B cell (primary cell): ENCODE data around the gene SLC1A5. TPM values are rescaled to one million over a fixed set of nuclear protein-coding genes. Genes with fewer than 3 reads are reported as not detected.

ENCODE experiments used
- ATAC-seq: fragments of 200-7000 bp; cut with Tn5 transposase; one replicate; pipeline ENCODE4 v1.10.0; 2021; ENCODE audit warnings: low read depth, mild to moderate bottlenecking, moderate number of reproducible peaks, moderate library complexity
- CTCF ChIA-PET: fragments of 350-600 bp; sonication (Branson Sonifier 250); formaldehyde crosslinking; loops from one replicate; lab custom pipeline; 2021; ENCODE audit warnings: antibody characterized with exemption, inconsistent platforms; lab: Charles Lee
- POLR2A ChIA-PET: fragments of 350-600 bp; sonication (Branson Sonifier 250); formaldehyde crosslinking; loops from one replicate; lab custom pipeline; 2021; ENCODE audit warnings: antibody characterized with exemption; lab: Charles Lee
- DNase-seq: peaks from one replicate; pipeline ENCODE4 v3.0.0; 2013
- H2AFZ ChIP-seq: 2 replicates; pipeline ENCODE4 v1.6.1; 2012; ENCODE audit warnings: mild to moderate bottlenecking, low read depth, low read length; ENCODE audit not compliant: insufficient read depth, poor library complexity, severe bottlenecking
- H3K27ac ChIP-seq, 2 donors: 1 replicate in 1 of 2; 2 replicates in 1 of 2; pipeline ENCODE4 v1.5.1; 2012 to 2013; ENCODE audit warnings: low read length in 2 of 2, mild to moderate bottlenecking in 2 of 2, moderate library complexity in 1 of 2
- H3K27me3 ChIP-seq, 4 experiments: fragments of 200-600 bp in 1 of 4; sonication (generic) in 1 of 4; replicated peaks in 1 of 4; 1 replicate in 2 of 4; 2 replicates in 2 of 4; pipeline versions ENCODE4 v1.6.1 to v1.7.0; 2013 to 2016; ENCODE audit warnings: low read length in 3 of 4, mild to moderate bottlenecking in 2 of 4, mixed read lengths in 1 of 4, moderate library complexity in 1 of 4; ENCODE audit not compliant: insufficient read depth in 4 of 4, control insufficient read depth in 3 of 4; ENCODE audit errors: control extremely low read depth in 1 of 4
- H3K36me3 ChIP-seq, 2 experiments: replicated peaks in 1 of 2; 1 replicate in 1 of 2; 2 replicates in 1 of 2; pipeline versions ENCODE4 v1.6.1 to v1.7.1; 2013; ENCODE audit warnings: low read length in 1 of 2; ENCODE audit not compliant: insufficient read depth in 2 of 2, control insufficient read depth in 1 of 2; ENCODE audit errors: control extremely low read depth in 1 of 2, extremely low read depth in 1 of 2
- H3K4me1 ChIP-seq, 2 donors: fragments of 200-600 bp in 1 of 2; sonication (generic) in 1 of 2; 1 replicate in 1 of 2; 2 replicates in 1 of 2; pipeline versions ENCODE4 v1.5.1 to v1.6.1; 2013 to 2017; ENCODE audit warnings: low read length in 2 of 2; ENCODE audit not compliant: control insufficient read depth in 2 of 2, insufficient read depth in 2 of 2
- H3K4me2 ChIP-seq: replicated peaks from 2 replicates; pipeline ENCODE3; 2012; ENCODE audit warnings: mild to moderate bottlenecking, low read depth, low read length; ENCODE audit not compliant: poor library complexity, severe bottlenecking
- H3K4me3 ChIP-seq, 5 experiments: fragments of 200-600 bp in 1 of 5; sonication (generic) in 1 of 5; 1 replicate in 3 of 5; 2 replicates in 2 of 5; pipeline versions ENCODE4 v1.5.1 to v1.7.0; 2011 to 2016; ENCODE audit warnings: low read length in 4 of 5, mild to moderate bottlenecking in 4 of 5, low read depth in 2 of 5, control low read depth in 1 of 5, moderate library complexity in 1 of 5; ENCODE audit not compliant: insufficient read depth in 1 of 5; ENCODE audit errors: control extremely low read depth in 1 of 5, extremely low read depth in 1 of 5
- H3K79me2 ChIP-seq: fragments of 200-600 bp; sonication (generic); one replicate; pipeline ENCODE4 v1.6.0; 2016; ENCODE audit warnings: low read length; ENCODE audit not compliant: control insufficient read depth, insufficient read depth
- H3K9ac ChIP-seq: fragments of 200-600 bp; sonication (generic); 2 replicates; pipeline ENCODE4 v1.6.1; 2017; ENCODE audit warnings: mild to moderate bottlenecking, low read length, moderate library complexity
- H3K9me3 ChIP-seq, 3 donors: one replicate each; pipeline versions ENCODE4 v1.6.1 to v1.7.1; 2013; ENCODE audit warnings: low read length in 2 of 3; ENCODE audit not compliant: control insufficient read depth in 2 of 3, insufficient read depth in 1 of 3; ENCODE audit errors: control extremely low read depth in 1 of 3
- H4K20me1 ChIP-seq: 2 replicates; pipeline ENCODE4 v1.6.0; 2012; ENCODE audit warnings: mild to moderate bottlenecking, low read length; ENCODE audit not compliant: insufficient read depth, control insufficient read depth, poor library complexity, severe bottlenecking
- H3K27ac Mint-ChIP-seq: one replicate; pipeline ENCODE4 v1.8.0; 2021; ENCODE audit warnings: mixed read lengths
- H3K27me3 Mint-ChIP-seq: one replicate; pipeline ENCODE4 v1.8.0; 2021; ENCODE audit warnings: mixed read lengths
- H3K4me1 Mint-ChIP-seq: one replicate; pipeline ENCODE4 v1.8.0; 2021; ENCODE audit warnings: mixed read lengths
- H3K4me3 Mint-ChIP-seq: one replicate; pipeline ENCODE4 v1.8.0; 2021; ENCODE audit warnings: mixed read lengths
- H3K9me3 Mint-ChIP-seq: one replicate; pipeline ENCODE4 v1.8.0; 2022; ENCODE audit warnings: mixed read lengths; ENCODE audit not compliant: insufficient read depth
- EZH2 ChIP-seq: IDR thresholded peaks from 2 replicates; pipeline ENCODE4 v1.6.1; 2012; ENCODE audit warnings: borderline replicate concordance, low read depth, mild to moderate bottlenecking, moderate library complexity, low read length; ENCODE audit not compliant: insufficient read depth, poor library complexity, severe bottlenecking
- WGBS: methylation state at CpG from one replicate; pipeline ENCODE4 v1.1.5; 2013; ENCODE audit warnings: missing lambda C conversion rate; ENCODE audit not compliant: insufficient coverage; 5-methylcytosine and 5-hydroxymethylcytosine counted together
- intact Hi-C: fragments of 100-400 bp; cut with micrococcal nuclease; formaldehyde crosslinking; loops from one replicate; pipeline ENCODE4 v1.10.0; 2022
- polyA plus RNA-seq: library from polyadenylated mRNA; depleted of rRNA; stranded (reverse); fragments of >200 nt; gene quantifications from 2 replicates; pipeline ENCODE4 v1.2.3, GENCODE V29; 2012
- total RNA-seq, 2 donors: library from RNA; stranded (reverse); fragments of 120-200 nt in 1 of 2; gene quantifications; 1 replicate in 1 of 2; 2 replicates in 1 of 2; pipeline versions ENCODE4 v1.2.3 to v1.2.4, GENCODE V29; 2013 to 2022
- TF ChIP-seq, protein P1 (sequence below): fragments of 200-600 bp; IDR thresholded peaks from one replicate; pipeline ENCODE4 v1.8.0; 2022; ENCODE audit warnings: antibody characterized with exemption, mild to moderate bottlenecking

SLC1A5 gene
- total and polyA plus RNA-seq, 2 donors (not counting 1 experiment from before 2014, with no cell fraction given): 19.0 to 37.3 TPM

DNA sequence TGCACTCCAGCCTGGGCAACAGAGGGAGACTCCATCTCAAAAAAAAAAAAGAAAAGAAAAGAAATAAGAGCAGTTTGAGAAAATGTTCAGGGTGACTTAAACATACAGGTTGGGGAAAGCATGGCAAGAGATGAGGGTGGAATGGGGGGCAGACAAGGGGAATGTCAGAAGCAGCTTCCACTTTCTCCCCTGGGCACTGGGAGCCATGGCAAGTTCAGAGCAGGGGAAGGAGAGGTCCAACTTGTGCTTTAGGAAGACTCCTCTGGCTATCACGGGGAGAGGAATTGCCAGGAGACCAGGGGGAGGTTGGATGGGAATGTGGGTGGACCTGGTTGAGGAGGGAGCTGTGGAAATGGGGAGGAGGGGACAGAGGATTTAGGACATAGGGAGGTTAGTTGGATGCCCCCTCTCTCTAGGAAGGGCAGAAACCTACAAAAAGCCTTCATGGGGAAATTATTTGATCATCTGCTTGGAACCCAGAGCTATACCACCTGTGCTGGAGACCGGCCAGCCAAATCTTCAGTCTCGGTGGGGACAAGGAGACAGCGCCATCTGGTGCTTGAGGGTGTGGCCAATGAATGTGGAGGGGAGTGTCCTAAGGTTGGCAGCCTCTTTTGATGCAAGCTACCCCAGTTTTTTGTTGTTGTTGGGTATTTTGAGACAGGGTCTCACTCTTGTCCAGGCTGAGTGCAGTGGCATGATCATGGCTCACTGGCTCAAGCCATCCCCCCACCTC is 34.8 kb downstream of the SLC1A5 start:
- peaks cover 0 to 7% of the 10 kb centered on the region in 2 donors for H3K4me1 ChIP-seq
- no peak overlapping the region for H3K4me3 ChIP-seq
- H3K36me3 ChIP-seq: peaks cover 0 to 4% of the 10 kb centered on the region in 2 experiments
- ChIA-PET CTCF (interaction anchor here (0.6 to 8.2 kb wide), 44 partner anchors 9 to 724 kb away, joined by 3 to 245 read pairs (median 4); partner anchors contain the start of gene DACT3), POLR2A (interaction anchor here (0.5 to 0.9 kb wide), 6 partner anchors 39 to 259 kb away, joined by 3 to 5 read pairs (median 4); no protein-coding TSS in a partner anchor)
- Mint-ChIP-seq H3K27ac (peak overlapping the region; percentile 32), H3K27me3 (no peaks in the 10 kb centered on the region), H3K4me1 (peaks cover 18% of the 10 kb centered on the region), H3K9me3 (no peaks in the 10 kb centered on the region), H3K4me3 (no peak overlapping the region)
- H3K27ac ChIP-seq: no peak overlapping the region
- peak; percentile 82 for ATAC-seq
- 22% methylated on average over 4 of the region's 4 CpGs for WGBS
- H3K9ac ChIP-seq: no peak overlapping the region
- no peak overlapping the region for H3K4me2 ChIP-seq
- peaks cover 16% of the 10 kb centered on the region for H4K20me1 ChIP-seq
- DNase-seq: peak; percentile 78
- H2AFZ ChIP-seq: no peak overlapping the region
- H3K9me3 ChIP-seq: no peaks in the 10 kb centered on the region
- peaks cover 8% of the 10 kb centered on the region for H3K79me2 ChIP-seq
- H3K27me3 ChIP-seq: no peaks in the 10 kb centered on the region
- TF ChIP-seq, protein P1, sequence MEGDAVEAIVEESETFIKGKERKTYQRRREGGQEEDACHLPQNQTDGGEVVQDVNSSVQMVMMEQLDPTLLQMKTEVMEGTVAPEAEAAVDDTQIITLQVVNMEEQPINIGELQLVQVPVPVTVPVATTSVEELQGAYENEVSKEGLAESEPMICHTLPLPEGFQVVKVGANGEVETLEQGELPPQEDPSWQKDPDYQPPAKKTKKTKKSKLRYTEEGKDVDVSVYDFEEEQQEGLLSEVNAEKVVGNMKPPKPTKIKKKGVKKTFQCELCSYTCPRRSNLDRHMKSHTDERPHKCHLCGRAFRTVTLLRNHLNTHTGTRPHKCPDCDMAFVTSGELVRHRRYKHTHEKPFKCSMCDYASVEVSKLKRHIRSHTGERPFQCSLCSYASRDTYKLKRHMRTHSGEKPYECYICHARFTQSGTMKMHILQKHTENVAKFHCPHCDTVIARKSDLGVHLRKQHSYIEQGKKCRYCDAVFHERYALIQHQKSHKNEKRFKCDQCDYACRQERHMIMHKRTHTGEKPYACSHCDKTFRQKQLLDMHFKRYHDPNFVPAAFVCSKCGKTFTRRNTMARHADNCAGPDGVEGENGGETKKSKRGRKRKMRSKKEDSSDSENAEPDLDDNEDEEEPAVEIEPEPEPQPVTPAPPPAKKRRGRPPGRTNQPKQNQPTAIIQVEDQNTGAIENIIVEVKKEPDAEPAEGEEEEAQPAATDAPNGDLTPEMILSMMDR: peak; percentile 65
- TF ChIP-seq EZH2: no peak
- intact Hi-C loops: loop anchor here (1.0 kb wide), 2 partner anchors 49 to 224 kb away; no protein-coding TSS in a partner anchor
